Stimulated activated CD4-positive, alpha-beta T cell treated with anti-CD3 and anti-CD28 coated beads, Interleukin-4, amount 100 ng/mL, for 24 hours (primary cell): ENCODE results near the gene CERCAM.
"Not testable (repeated sequence)": the region's sequence is repeated elsewhere in the genome, so short reads cannot be mapped to it uniquely, and the experiment has no call there.

Experiments used
- DNase-seq: peaks from one replicate; pipeline ENCODE4 v3.0.0-alpha.2; 2020

The CERCAM gene

GRCh38 chr9:128420060-128420650 lies 502 bp upstream of the CERCAM start:
- peak; percentile 62 for DNase-seq

GRCh38 chr9:128421482-128421996 lies 882 bp downstream of the CERCAM start:
- no peak for DNase-seq

GRCh38 chr9:128422022-128422782 lies 1.5 kb downstream of the CERCAM start:
- not testable (repeated sequence) for DNase-seq

GRCh38 chr9:128422783-128423150 lies 2.1 kb downstream of the CERCAM start:
- DNase-seq, result no peak

GRCh38 chr9:128423356-128423755 lies 2.7 kb downstream of the CERCAM start:
- DNase-seq, result not testable (repeated sequence)

GRCh38 chr9:128424268-128424780 lies 3.7 kb downstream of the CERCAM start:
- DNase-seq, result no peak

GRCh38 chr9:128428644-128429512 lies 8.2 kb downstream of the CERCAM start:
- no peak for DNase-seq

- DNase-seq, result no peak
Observed at GRCh38 chr9:128429513-128430086, 8.9 kb downstream of the CERCAM start.

GRCh38 chr9:128431207-128431606 lies 10.6 kb downstream of the CERCAM start:
- DNase-seq, result no peak

- DNase-seq, result no peak
Observed at GRCh38 chr9:128434340-128434739, 13.7 kb downstream of the CERCAM start.

GRCh38 chr9:128435611-128436010 lies 15.0 kb downstream of the CERCAM start:
- DNase-seq, result no peak

GRCh38 chr9:128438343-128439109 lies 17.9 kb downstream of the CERCAM start:
- peak; percentile 86 for DNase-seq

- DNase-seq, result no peak
Observed at GRCh38 chr9:128439273-128439672, 18.6 kb downstream of the CERCAM start.

GRCh38 chr9:128442150-128442549 lies 21.5 kb downstream of the CERCAM start:
- DNase-seq, result no peak

- not testable (repeated sequence) for DNase-seq
Observed at GRCh38 chr9:128446505-128446904, 25.8 kb downstream of the CERCAM start.

- no peak for DNase-seq
Observed at GRCh38 chr9:128448746-128449145, 28.1 kb downstream of the CERCAM start.

- DNase-seq, result no peak
Observed at GRCh38 chr9:128454991-128455390, 34.3 kb downstream of the CERCAM start.

GRCh38 chr9:128455849-128456612 lies 35.4 kb downstream of the CERCAM start, which contains the start of gene ODF2:
ODF2 (plus strand) TSS chr9:128456006; CDS start chr9:128456092, 86 bp downstream.
- DNase-seq, result peak; percentile 99

- peak; percentile 76 for DNase-seq
Observed at GRCh38 chr9:128456613-128457061, 36.0 kb downstream of the CERCAM start.

- no peak for DNase-seq
Observed at GRCh38 chr9:128457207-128457606, 36.5 kb downstream of the CERCAM start.

GRCh38 chr9:128459011-128459410 lies 38.4 kb downstream of the CERCAM start:
- DNase-seq, result no peak
